ENCODE data around the gene RBM17.

- TF ChIP-seq CTCF (IDR thresholded peaks at IDR 0.05) (no peak), POLR2A (IDR thresholded peaks at IDR 0.05) (no peak)
Observed at GRCh38 chr10:6100370-6100769, 11.5 kb downstream of the RBM17 start.

Data from thyroid gland (tissue), 4 donors.